Endodermal cell (in vitro differentiated cells): ENCODE results near the gene NOS2. TPM values are rescaled to one million over a fixed set of nuclear protein-coding genes. Genes with fewer than 3 reads are reported as not detected.
"Not testable (repeated sequence)": the region's sequence is repeated elsewhere in the genome, so short reads cannot be mapped to it uniquely, and the experiment has no call there.

Source experiments
- DNase-seq: peaks from one replicate; pipeline ENCODE4 v3.0.0-alpha.2; 2017
- H3K27ac ChIP-seq: 2 replicates; pipeline ENCODE4 v1.5.1; 2013; ENCODE audit warnings: mild to moderate bottlenecking, low read depth, low read length, moderate library complexity
- H3K27me3 ChIP-seq: 2 replicates; pipeline ENCODE4 v1.6.1; 2013; ENCODE audit warnings: mild to moderate bottlenecking, low read length, moderate library complexity; ENCODE audit not compliant: insufficient read depth, control insufficient read depth, poor library complexity, severe bottlenecking
- H3K36me3 ChIP-seq: 2 replicates; pipeline ENCODE4 v1.7.0; 2013; ENCODE audit warnings: mild to moderate bottlenecking, low read length, moderate library complexity; ENCODE audit not compliant: control insufficient read depth, insufficient read depth
- H3K4me1 ChIP-seq: one replicate; pipeline ENCODE4 v1.7.0; 2013; ENCODE audit warnings: low read length; ENCODE audit not compliant: control insufficient read depth, insufficient read depth
- H3K4me3 ChIP-seq: 2 replicates; pipeline ENCODE4 v1.5.1; 2013; ENCODE audit warnings: mild to moderate bottlenecking, low read length, moderate library complexity
- H3K9ac ChIP-seq: 2 replicates; pipeline ENCODE4 v1.6.1; 2013; ENCODE audit warnings: mild to moderate bottlenecking, low read length, moderate library complexity; ENCODE audit not compliant: poor library complexity, severe bottlenecking; ENCODE audit errors: extremely low read depth
- H3K9me3 ChIP-seq: 2 replicates; pipeline ENCODE4 v1.6.1; 2013; ENCODE audit warnings: mild to moderate bottlenecking, low read length, moderate library complexity; ENCODE audit not compliant: control insufficient read depth
- H3K27ac Mint-ChIP-seq: 2 replicates; pipeline ENCODE4 v1.8.0; 2020; ENCODE audit warnings: mixed read lengths
- H3K27me3 Mint-ChIP-seq: 2 replicates; pipeline ENCODE4 v1.8.0; 2021; ENCODE audit warnings: mild to moderate bottlenecking, mixed read lengths; ENCODE audit not compliant: insufficient read depth
- H3K36me3 Mint-ChIP-seq: 2 replicates; pipeline ENCODE4 v1.8.0; 2020; ENCODE audit warnings: low read depth, mixed read lengths
- H3K4me1 Mint-ChIP-seq: 2 replicates; pipeline ENCODE4 v1.8.0; 2020; ENCODE audit warnings: mixed read lengths
- H3K4me3 Mint-ChIP-seq: 2 replicates; pipeline ENCODE4 v1.8.0; 2020; ENCODE audit warnings: mild to moderate bottlenecking, moderate library complexity, mixed read lengths
- H3K9me3 Mint-ChIP-seq: 2 replicates; pipeline ENCODE4 v1.8.0; 2020; ENCODE audit warnings: mild to moderate bottlenecking, mixed read lengths
- CTCF ChIP-seq: fragments of 200-600 bp; sonication (generic); conservative IDR thresholded peaks from 2 replicates; pipeline ENCODE4 v1.5.0; 2021; ENCODE audit warnings: antibody characterized with exemption, mild to moderate bottlenecking
- WGBS, 2 experiments: methylation state at CpG; one replicate each; pipeline versions ENCODE4 v1.1.5 to v1.1.7; 2013; ENCODE audit warnings: missing lambda C conversion rate in 2 of 2, mixed read lengths in 1 of 2; ENCODE audit not compliant: insufficient coverage in 1 of 2, insufficient read length in 1 of 2; 5-methylcytosine and 5-hydroxymethylcytosine counted together
- total RNA-seq, 2 donors: library from RNA; stranded (reverse); fragmentation: NEBNext Ultra II Directional in 1 of 2; extraction: Animal tissue kit (Norgen Biotek cat#: 25700) in 1 of 2; gene quantifications; 2 replicates in 1 of 2; 3 replicates in 1 of 2; pipeline ENCODE4 v1.2.1, GENCODE V29; 2021

Gene NOS2
- total RNA-seq, 2 donors from 2014 or later = 0.26 to 0.62 TPM

GRCh38 chr17:27838607-27839006 lies 38.3 kb upstream of the NOS2 start:
- H3K9me3 Mint-ChIP-seq, DNase-seq, H3K27me3 ChIP-seq, H3K4me3 Mint-ChIP-seq, H3K27me3 Mint-ChIP-seq, H3K36me3 ChIP-seq, H3K9ac ChIP-seq, H3K9me3 ChIP-seq, H3K4me3 ChIP-seq, H3K4me1 Mint-ChIP-seq, H3K27ac Mint-ChIP-seq, H3K4me1 ChIP-seq, H3K36me3 Mint-ChIP-seq, H3K27ac ChIP-seq: not testable (repeated sequence)
- WGBS, 2 experiments = 58 to 68% methylated on average over 1 to 2 of the region's 3 CpGs

GRCh38 chr17:27837769-27838168 lies 37.4 kb upstream of the NOS2 start:
- DNase-seq, H3K4me3 ChIP-seq, H3K36me3 Mint-ChIP-seq, H3K4me1 Mint-ChIP-seq, H3K27me3 Mint-ChIP-seq, H3K4me3 Mint-ChIP-seq, H3K9ac ChIP-seq, H3K27me3 ChIP-seq, H3K9me3 Mint-ChIP-seq, H3K9me3 ChIP-seq, H3K4me1 ChIP-seq, H3K27ac ChIP-seq, H3K36me3 ChIP-seq, H3K27ac Mint-ChIP-seq: not testable (repeated sequence)
- 100% methylated on average over 1 of the region's 1 CpG for WGBS, 2 experiments

- no peak overlapping the region for H3K9ac ChIP-seq
- peaks cover 3% of the 10 kb centered on the region for H3K4me1 Mint-ChIP-seq
- peaks cover 8% of the 10 kb centered on the region for H3K9me3 Mint-ChIP-seq
- peaks cover 4% of the 10 kb centered on the region for H3K36me3 Mint-ChIP-seq
- H3K27ac ChIP-seq = no peak overlapping the region
- no peaks in the 10 kb centered on the region for H3K27me3 Mint-ChIP-seq
- H3K9me3 ChIP-seq = peaks cover 9% of the 10 kb centered on the region
- H3K4me1 ChIP-seq = no peaks in the 10 kb centered on the region
- no peaks in the 10 kb centered on the region for H3K36me3 ChIP-seq
- no peak for DNase-seq
- H3K27ac Mint-ChIP-seq = no peak overlapping the region
- H3K4me3 Mint-ChIP-seq = no peak overlapping the region
- H3K27me3 ChIP-seq = no peaks in the 10 kb centered on the region
- H3K4me3 ChIP-seq = no peak overlapping the region
- no peak for TF ChIP-seq CTCF
Observed at GRCh38 chr17:27836651-27837050, 36.3 kb upstream of the NOS2 start.

GRCh38 chr17:27834571-27834970 lies 34.2 kb upstream of the NOS2 start:
- Histone ChIP-seq H3K4me1 (no peaks in the 10 kb centered on the region), H3K4me3 (no peak overlapping the region), H3K27me3 (no peaks in the 10 kb centered on the region), H3K36me3 (no peaks in the 10 kb centered on the region), H3K9ac (no peak overlapping the region), H3K27ac (no peak overlapping the region), H3K9me3 (peaks cover 9% of the 10 kb centered on the region)
- H3K4me3 Mint-ChIP-seq = no peak overlapping the region
- DNase-seq = no peak
- no peak for TF ChIP-seq CTCF
- H3K9me3 Mint-ChIP-seq = peaks cover 8% of the 10 kb centered on the region
- H3K27ac Mint-ChIP-seq = no peak overlapping the region
- H3K36me3 Mint-ChIP-seq = peaks cover 4% of the 10 kb centered on the region
- peaks cover 5% of the 10 kb centered on the region for H3K4me1 Mint-ChIP-seq
- WGBS, 2 experiments = 94 to 100% methylated on average over 1 to 3 of the region's 3 CpGs
- H3K27me3 Mint-ChIP-seq = no peaks in the 10 kb centered on the region
